ENCODE measurements around the gene VTCN1.

GRCh38 chr1:117250061-117250606 lies 39.4 kb upstream of the VTCN1 start:
- TF ChIP-seq CTCF (IDR thresholded peaks at IDR 0.05 in 2 of 3, conservative IDR thresholded peaks at IDR 0.05 in 1 of 3; ENCODE audit: borderline replicate concordance in 1 of 3, insufficient read depth in 1 of 3, low read depth in 2 of 3, low read length in 2 of 3) (no peak), CEBPB (IDR thresholded peaks at IDR 0.05; ENCODE audit: low read depth) (no peak), POLR2A (IDR thresholded peaks at IDR 0.05; ENCODE audit: borderline replicate concordance, extremely low read depth, insufficient read depth, insufficient read length) (no peak), EGR1 (IDR thresholded peaks at IDR 0.05; ENCODE audit: low read depth) (no peak), MAX (IDR thresholded peaks at IDR 0.05) (no peak), RAD21 (IDR thresholded peaks at IDR 0.05; ENCODE audit: low read depth) (no peak), EZH2 (IDR thresholded peaks at IDR 0.05) (no peak), TCF7L2 (IDR thresholded peaks at IDR 0.05; ENCODE audit: borderline replicate concordance, extremely low read depth, insufficient read depth, insufficient read length) (no peak), POLR2AphosphoS5 (IDR thresholded peaks at IDR 0.05; ENCODE audit: low read depth, low read length) (no peak), ATF3 (IDR thresholded peaks at IDR 0.05) (no peak)
